ENCODE measurements around the gene SLC25A42. TPM values are rescaled to one million over a fixed set of nuclear protein-coding genes. Genes with fewer than 3 reads are reported as not detected.

Gene SLC25A42
- total and polyA plus RNA-seq, 2 donors from 2014 or later, result 9.7 to 70.7 TPM

DNA sequence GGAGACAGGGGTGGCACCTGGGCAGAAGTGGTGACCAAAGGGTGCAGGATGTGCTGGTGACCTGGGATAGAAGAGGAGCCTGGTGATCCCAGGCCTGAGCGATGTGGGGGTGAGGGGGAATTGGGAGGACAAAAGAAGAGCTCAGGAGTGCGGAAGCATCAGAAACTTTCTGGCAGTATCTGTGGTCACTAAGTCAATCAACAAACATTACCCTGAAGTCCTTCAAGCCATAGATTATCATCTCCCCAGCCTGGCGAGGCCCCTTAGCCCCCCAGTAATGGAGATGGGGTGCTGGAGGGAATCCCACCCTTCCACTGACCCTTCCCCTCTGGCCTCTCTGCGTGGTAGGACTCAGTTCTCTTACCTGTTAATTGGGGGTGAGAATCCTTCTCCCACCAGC is 95.7 kb downstream of the SLC25A42 start:
- FAIRE-seq, result no peak
- Histone ChIP-seq H3K27ac (ENCODE audit: low read depth in 2 of 2, low read length in 2 of 2) (no peak overlapping the region), H3K9ac (ENCODE audit: low read length in 3 of 3) (no peak overlapping the region), H3K36me3 (ENCODE audit: control insufficient read depth in 2 of 3, insufficient read depth in 3 of 3, low read length in 3 of 3) (no peaks in the 10 kb centered on the region), H3K4me1 (ENCODE audit: control insufficient read depth in 2 of 3, insufficient read depth in 2 of 3, low read depth in 1 of 3, low read length in 3 of 3) (no peaks in the 10 kb centered on the region), H3K9me3 (ENCODE audit: control insufficient read depth in 2 of 3, insufficient read depth in 1 of 3, low read length in 3 of 3) (peaks cover 0 to 2% (median 0%) of the 10 kb centered on the region in 3 donors), H3K4me3 (ENCODE audit: low read length in 3 of 3) (no peak overlapping the region), H3K27me3 (ENCODE audit: control insufficient read depth, insufficient read depth, low read length) (no peaks in the 10 kb centered on the region)
- DNase-seq, result no peak
- intact Hi-C loops (cut with DNase I), result no loop called here
- TF ChIP-seq, protein P1, sequence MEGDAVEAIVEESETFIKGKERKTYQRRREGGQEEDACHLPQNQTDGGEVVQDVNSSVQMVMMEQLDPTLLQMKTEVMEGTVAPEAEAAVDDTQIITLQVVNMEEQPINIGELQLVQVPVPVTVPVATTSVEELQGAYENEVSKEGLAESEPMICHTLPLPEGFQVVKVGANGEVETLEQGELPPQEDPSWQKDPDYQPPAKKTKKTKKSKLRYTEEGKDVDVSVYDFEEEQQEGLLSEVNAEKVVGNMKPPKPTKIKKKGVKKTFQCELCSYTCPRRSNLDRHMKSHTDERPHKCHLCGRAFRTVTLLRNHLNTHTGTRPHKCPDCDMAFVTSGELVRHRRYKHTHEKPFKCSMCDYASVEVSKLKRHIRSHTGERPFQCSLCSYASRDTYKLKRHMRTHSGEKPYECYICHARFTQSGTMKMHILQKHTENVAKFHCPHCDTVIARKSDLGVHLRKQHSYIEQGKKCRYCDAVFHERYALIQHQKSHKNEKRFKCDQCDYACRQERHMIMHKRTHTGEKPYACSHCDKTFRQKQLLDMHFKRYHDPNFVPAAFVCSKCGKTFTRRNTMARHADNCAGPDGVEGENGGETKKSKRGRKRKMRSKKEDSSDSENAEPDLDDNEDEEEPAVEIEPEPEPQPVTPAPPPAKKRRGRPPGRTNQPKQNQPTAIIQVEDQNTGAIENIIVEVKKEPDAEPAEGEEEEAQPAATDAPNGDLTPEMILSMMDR (IDR thresholded peaks at IDR 0.05; ENCODE audit: borderline replicate concordance, extremely low read depth, insufficient read depth), result no peak

DNA sequence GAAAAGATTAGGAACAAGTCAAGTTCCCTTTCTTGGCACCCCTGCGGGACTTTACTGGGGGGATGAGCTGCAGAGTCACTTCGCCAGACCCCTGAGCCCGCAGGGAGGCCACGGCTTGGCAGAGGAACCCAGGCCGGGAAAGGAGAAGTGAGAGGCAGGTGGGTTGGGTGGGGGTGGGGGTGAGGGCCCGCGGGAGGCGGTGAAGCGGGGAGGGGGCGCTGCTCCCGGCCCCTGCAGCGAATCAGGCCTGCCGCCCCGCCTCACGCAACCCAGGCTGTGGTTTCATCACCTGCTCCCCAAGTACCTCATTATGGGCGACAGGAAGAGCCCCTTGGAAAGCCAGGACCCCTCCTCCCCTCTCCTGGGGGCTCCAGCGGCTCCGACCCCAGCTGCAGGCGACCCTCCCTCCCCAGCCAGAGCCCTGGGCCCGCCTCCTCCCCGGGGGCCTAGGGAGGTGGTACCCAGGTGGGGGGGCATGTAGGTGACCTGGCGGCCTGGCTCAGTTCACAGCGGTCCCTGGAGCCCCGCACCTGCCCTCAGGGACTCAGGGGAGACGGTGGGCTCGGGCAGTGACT is 96.8 kb downstream of the SLC25A42 start:
- H3K9me3 ChIP-seq (ENCODE audit: control insufficient read depth in 2 of 3, insufficient read depth in 1 of 3, low read length in 3 of 3), result peaks cover 0 to 2% (median 0%) of the 10 kb centered on the region in 3 donors
- FAIRE-seq (no peak), DNase-seq (no peak)
- no peak overlapping the region for H3K9ac ChIP-seq (ENCODE audit: low read length in 3 of 3)
- TF ChIP-seq, protein P1 (IDR thresholded peaks at IDR 0.05; ENCODE audit: borderline replicate concordance, extremely low read depth, insufficient read depth), result no peak
- H3K27ac ChIP-seq (ENCODE audit: low read depth in 2 of 2, low read length in 2 of 2), result no peak overlapping the region
- no peak overlapping the region for H3K4me3 ChIP-seq (ENCODE audit: low read length in 3 of 3)
- no peaks in the 10 kb centered on the region for H3K36me3 ChIP-seq (ENCODE audit: control insufficient read depth in 2 of 3, insufficient read depth in 3 of 3, low read length in 3 of 3)
- no peaks in the 10 kb centered on the region for H3K27me3 ChIP-seq (ENCODE audit: control insufficient read depth, insufficient read depth, low read length)
- H3K4me1 ChIP-seq (ENCODE audit: control insufficient read depth in 2 of 3, insufficient read depth in 2 of 3, low read depth in 1 of 3, low read length in 3 of 3), result no peaks in the 10 kb centered on the region
- intact Hi-C loops (cut with DNase I), result no loop called here

DNA sequence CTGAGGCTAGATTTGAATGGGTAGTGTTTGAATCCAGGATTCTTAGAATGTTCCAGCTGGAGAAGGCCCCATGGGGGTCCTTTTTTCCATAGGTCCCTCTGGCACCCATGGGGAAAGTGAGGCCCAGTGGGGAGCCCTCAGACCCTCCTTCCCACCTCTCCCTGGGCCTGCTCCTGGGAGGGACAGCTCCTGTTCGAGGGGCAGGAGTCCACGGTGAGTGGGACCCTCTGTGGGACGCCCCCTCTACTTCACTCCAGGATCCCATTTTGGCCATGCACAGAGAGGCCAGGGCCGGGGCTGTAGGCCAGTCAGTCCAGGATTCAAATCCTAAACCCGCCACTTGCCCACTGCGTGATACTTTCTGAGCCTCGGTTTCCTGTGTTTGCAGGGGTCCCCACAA is 98.7 kb downstream of the SLC25A42 start:
- TF ChIP-seq, protein P1 (IDR thresholded peaks at IDR 0.05; ENCODE audit: borderline replicate concordance, extremely low read depth, insufficient read depth), result no peak
- H3K4me3 ChIP-seq (ENCODE audit: low read length in 3 of 3), result no peak overlapping the region
- FAIRE-seq, result no peak
- no peak overlapping the region for H3K9ac ChIP-seq (ENCODE audit: low read length in 3 of 3)
- no peaks in the 10 kb centered on the region for H3K4me1 ChIP-seq (ENCODE audit: control insufficient read depth in 2 of 3, insufficient read depth in 2 of 3, low read depth in 1 of 3, low read length in 3 of 3)
- intact Hi-C loops (cut with DNase I), result no loop called here
- DNase-seq, result no peak
- no peaks in the 10 kb centered on the region for H3K36me3 ChIP-seq (ENCODE audit: control insufficient read depth in 2 of 3, insufficient read depth in 3 of 3, low read length in 3 of 3)
- H3K9me3 ChIP-seq (ENCODE audit: control insufficient read depth in 2 of 3, insufficient read depth in 1 of 3, low read length in 3 of 3), result no peaks in the 10 kb centered on the region
- H3K27ac ChIP-seq (ENCODE audit: low read depth in 2 of 2, low read length in 2 of 2), result no peak overlapping the region
- no peaks in the 10 kb centered on the region for H3K27me3 ChIP-seq (ENCODE audit: control insufficient read depth, insufficient read depth, low read length)

Other genes with a start within 250 kb of the SLC25A42 start
- gene UPF1, start 232.0 kb upstream of the SLC25A42 start, total RNA-seq, result 70.1 TPM
- 34.2 TPM for gene UPF1, start 232.0 kb upstream of the SLC25A42 start, polyA plus RNA-seq (ENCODE audit: insufficient read depth, low read depth, low replicate concordance)
- 0.50 TPM for gene CERS1, start 167.8 kb upstream of the SLC25A42 start, total RNA-seq
- gene CERS1, start 167.8 kb upstream of the SLC25A42 start, polyA plus RNA-seq (ENCODE audit: insufficient read depth, low read depth, low replicate concordance), result not detected
- gene COPE, start 144.6 kb upstream of the SLC25A42 start, total RNA-seq, result 166 TPM
- gene COPE, start 144.6 kb upstream of the SLC25A42 start, polyA plus RNA-seq (ENCODE audit: insufficient read depth, low read depth, low replicate concordance), result 263 TPM
- gene DDX49, start 144.3 kb upstream of the SLC25A42 start, total RNA-seq, result 39.5 TPM
- 40.6 TPM for gene DDX49, start 144.3 kb upstream of the SLC25A42 start, polyA plus RNA-seq (ENCODE audit: insufficient read depth, low read depth, low replicate concordance)
- gene HOMER3, start 122.8 kb upstream of the SLC25A42 start, total RNA-seq, result 34.3 TPM
- gene HOMER3, start 122.8 kb upstream of the SLC25A42 start, polyA plus RNA-seq (ENCODE audit: insufficient read depth, low read depth, low replicate concordance), result 53.1 TPM
- 74.1 TPM for gene SUGP2, start 30.5 kb upstream of the SLC25A42 start, total RNA-seq
- gene SUGP2, start 30.5 kb upstream of the SLC25A42 start, polyA plus RNA-seq (ENCODE audit: insufficient read depth, low read depth, low replicate concordance), result 47.5 TPM
- 23.0 TPM for gene ARMC6, start 30.4 kb upstream of the SLC25A42 start, total RNA-seq
- 24.6 TPM for gene ARMC6, start 30.4 kb upstream of the SLC25A42 start, polyA plus RNA-seq (ENCODE audit: insufficient read depth, low read depth, low replicate concordance)
- gene TMEM161A, start 74.5 kb downstream of the SLC25A42 start, total RNA-seq, result 23.9 TPM
- gene TMEM161A, start 74.5 kb downstream of the SLC25A42 start, polyA plus RNA-seq (ENCODE audit: insufficient read depth, low read depth, low replicate concordance), result 37.1 TPM
- gene MEF2B, start 106.3 kb downstream of the SLC25A42 start, total RNA-seq, result 3.4 TPM
- 0.47 TPM for gene MEF2B, start 106.3 kb downstream of the SLC25A42 start, polyA plus RNA-seq (ENCODE audit: insufficient read depth, low read depth, low replicate concordance)
- gene BORCS8, start 128.2 kb downstream of the SLC25A42 start, total RNA-seq, result 42.2 TPM
- gene BORCS8, start 128.2 kb downstream of the SLC25A42 start, polyA plus RNA-seq (ENCODE audit: insufficient read depth, low read depth, low replicate concordance), result 51.7 TPM
- 70.7 TPM for gene RFXANK, start 128.3 kb downstream of the SLC25A42 start, total RNA-seq
- 133 TPM for gene RFXANK, start 128.3 kb downstream of the SLC25A42 start, polyA plus RNA-seq (ENCODE audit: insufficient read depth, low read depth, low replicate concordance)
- 15.5 TPM for gene NR2C2AP, start 139.4 kb downstream of the SLC25A42 start, total RNA-seq
- gene NR2C2AP, start 139.4 kb downstream of the SLC25A42 start, polyA plus RNA-seq (ENCODE audit: insufficient read depth, low read depth, low replicate concordance), result 13.5 TPM
- 0.13 TPM for gene NCAN, start 148.0 kb downstream of the SLC25A42 start, total RNA-seq
- gene NCAN, start 148.0 kb downstream of the SLC25A42 start, polyA plus RNA-seq (ENCODE audit: insufficient read depth, low read depth, low replicate concordance), result not detected
- gene TM6SF2, start 209.3 kb downstream of the SLC25A42 start, total RNA-seq, result 1.5 TPM
- 10.1 TPM for gene TM6SF2, start 209.3 kb downstream of the SLC25A42 start, polyA plus RNA-seq (ENCODE audit: insufficient read depth, low read depth, low replicate concordance)